ENCODE results near the gene ZC3H4. TPM values are rescaled to one million over a fixed set of nuclear protein-coding genes. Genes with fewer than 3 reads are reported as not detected.

Gene ZC3H4
- total and polyA plus RNA-seq, 4 donors: 2.9 to 11.8 (median 6.3) TPM

DNA sequence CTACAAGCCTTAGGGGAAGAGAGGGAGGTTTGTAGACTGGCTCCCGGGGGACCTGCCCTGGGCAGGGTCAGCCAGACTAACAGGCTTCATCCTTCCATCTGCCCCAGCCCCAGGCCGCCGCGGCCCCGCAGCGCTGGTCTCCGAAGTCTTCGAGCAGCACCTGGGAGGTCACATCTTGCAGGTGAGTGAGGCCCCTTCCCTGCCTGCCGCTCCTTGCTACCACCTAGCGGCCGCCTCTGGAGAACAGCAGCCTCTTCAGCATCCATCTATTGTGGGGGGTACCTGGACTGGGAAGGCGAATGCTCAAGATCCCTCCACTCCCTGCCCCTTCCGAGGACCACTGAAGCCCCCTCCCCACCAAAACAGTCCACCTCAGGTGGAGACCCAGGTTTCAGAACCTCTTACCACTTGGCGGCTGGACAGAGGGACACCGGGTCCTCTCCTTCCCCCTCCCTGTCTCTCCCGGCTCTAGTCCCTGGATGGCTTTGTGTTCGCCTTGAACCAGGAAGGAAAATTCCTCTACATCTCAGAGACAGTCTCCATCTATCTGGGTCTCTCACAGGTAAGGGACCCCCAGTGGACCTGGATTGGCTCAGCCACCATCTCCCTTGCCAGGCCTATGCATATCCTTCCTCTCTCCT is 81.3 kb downstream of the ZC3H4 start:
- H3K9me3 ChIP-seq (ENCODE audit: control insufficient read depth in 4 of 4, low read length in 3 of 4): no peaks in the 10 kb centered on the region
- H3K9ac ChIP-seq (ENCODE audit: low read depth in 1 of 2, low read length in 2 of 2): no peak overlapping the region
- TF ChIP-seq HNF4A (conservative IDR thresholded peaks at IDR 0.05) (no peak), CTCF (IDR thresholded peaks at IDR 0.05; ENCODE audit: low read depth, low read length, missing input control) (peak; percentile 58), SP1 (IDR thresholded peaks at IDR 0.05) (no peak), YY1 (IDR thresholded peaks at IDR 0.05) (no peak), RAD21 (IDR thresholded peaks at IDR 0.05) (peak; percentile 66 to 74), JUND (IDR thresholded peaks at IDR 0.05) (no peak), FOXA1 (IDR thresholded peaks at IDR 0.05) (no peak)
- TF ChIP-seq, protein P1, sequence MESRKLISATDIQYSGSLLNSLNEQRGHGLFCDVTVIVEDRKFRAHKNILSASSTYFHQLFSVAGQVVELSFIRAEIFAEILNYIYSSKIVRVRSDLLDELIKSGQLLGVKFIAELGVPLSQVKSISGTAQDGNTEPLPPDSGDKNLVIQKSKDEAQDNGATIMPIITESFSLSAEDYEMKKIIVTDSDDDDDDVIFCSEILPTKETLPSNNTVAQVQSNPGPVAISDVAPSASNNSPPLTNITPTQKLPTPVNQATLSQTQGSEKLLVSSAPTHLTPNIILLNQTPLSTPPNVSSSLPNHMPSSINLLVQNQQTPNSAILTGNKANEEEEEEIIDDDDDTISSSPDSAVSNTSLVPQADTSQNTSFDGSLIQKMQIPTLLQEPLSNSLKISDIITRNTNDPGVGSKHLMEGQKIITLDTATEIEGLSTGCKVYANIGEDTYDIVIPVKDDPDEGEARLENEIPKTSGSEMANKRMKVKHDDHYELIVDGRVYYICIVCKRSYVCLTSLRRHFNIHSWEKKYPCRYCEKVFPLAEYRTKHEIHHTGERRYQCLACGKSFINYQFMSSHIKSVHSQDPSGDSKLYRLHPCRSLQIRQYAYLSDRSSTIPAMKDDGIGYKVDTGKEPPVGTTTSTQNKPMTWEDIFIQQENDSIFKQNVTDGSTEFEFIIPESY (IDR thresholded peaks at IDR 0.05): no peak
- no peak overlapping the region for H3K27ac ChIP-seq (ENCODE audit: low read depth in 1 of 2, low read length in 2 of 2)
- peak; percentile 60 for DNase-seq (ENCODE audit: low spot score)
- H3K4me3 ChIP-seq (ENCODE audit: low read depth in 1 of 3, low read length in 3 of 3): no peak overlapping the region
- no peaks in the 10 kb centered on the region for H3K27me3 ChIP-seq (ENCODE audit: control insufficient read depth in 4 of 4, insufficient read depth in 4 of 4, low read length in 3 of 4)
- 18% methylated on average over 17 of the region's 17 CpGs for WGBS
- H3K36me3 ChIP-seq (ENCODE audit: control insufficient read depth in 4 of 4, insufficient read depth in 3 of 4, low read depth in 1 of 4, low read length in 3 of 4): no peaks in the 10 kb centered on the region
- peaks cover 3 to 13% (median 8%) of the 10 kb centered on the region in 4 donors for H3K4me1 ChIP-seq (ENCODE audit: control insufficient read depth in 4 of 4, insufficient read depth in 4 of 4, low read length in 3 of 4)

GRCh38 chr19:47028195-47028601 is 85.4 kb downstream of the ZC3H4 start:
- no peak overlapping the region for H3K27ac ChIP-seq (ENCODE audit: low read depth in 1 of 2, low read length in 2 of 2)
- peaks cover 1 to 3% (median 2%) of the 10 kb centered on the region in 4 donors for H3K4me1 ChIP-seq (ENCODE audit: control insufficient read depth in 4 of 4, insufficient read depth in 4 of 4, low read length in 3 of 4)
- H3K36me3 ChIP-seq (ENCODE audit: control insufficient read depth in 4 of 4, insufficient read depth in 3 of 4, low read depth in 1 of 4, low read length in 3 of 4): no peaks in the 10 kb centered on the region
- H3K27me3 ChIP-seq (ENCODE audit: control insufficient read depth in 4 of 4, insufficient read depth in 4 of 4, low read length in 3 of 4): peaks cover 0 to 3% (median 1%) of the 10 kb centered on the region in 4 donors
- H3K4me3 ChIP-seq (ENCODE audit: low read depth in 1 of 3, low read length in 3 of 3): no peak overlapping the region
- no peak for DNase-seq (ENCODE audit: low spot score)
- no peak for TF ChIP-seq NR2F2 (IDR thresholded peaks at IDR 0.05)
- no peak for TF ChIP-seq SP1 (IDR thresholded peaks at IDR 0.05)
- TF ChIP-seq RXRA (IDR thresholded peaks at IDR 0.05): no peak
- TF ChIP-seq JUND (IDR thresholded peaks at IDR 0.05): no peak
- TF ChIP-seq, protein P2, sequence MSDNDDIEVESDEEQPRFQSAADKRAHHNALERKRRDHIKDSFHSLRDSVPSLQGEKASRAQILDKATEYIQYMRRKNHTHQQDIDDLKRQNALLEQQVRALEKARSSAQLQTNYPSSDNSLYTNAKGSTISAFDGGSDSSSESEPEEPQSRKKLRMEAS (IDR thresholded peaks at IDR 0.05): no peak
- no peak for TF ChIP-seq TAF1 (conservative IDR thresholded peaks at IDR 0.05)
- TF ChIP-seq HNF4A (conservative IDR thresholded peaks at IDR 0.05): no peak
- no peak overlapping the region for H3K9ac ChIP-seq (ENCODE audit: low read depth in 1 of 2, low read length in 2 of 2)
- WGBS: 18% methylated on average over 14 of the region's 14 CpGs
- H3K9me3 ChIP-seq (ENCODE audit: control insufficient read depth in 4 of 4, low read length in 3 of 4): no peaks in the 10 kb centered on the region

- Histone ChIP-seq H3K36me3 (ENCODE audit: control insufficient read depth in 4 of 4, insufficient read depth in 3 of 4, low read depth in 1 of 4, low read length in 3 of 4) (no peaks in the 10 kb centered on the region), H3K27me3 (ENCODE audit: control insufficient read depth in 4 of 4, insufficient read depth in 4 of 4, low read length in 3 of 4) (peaks cover 0 to 3% (median 2%) of the 10 kb centered on the region in 4 donors), H3K9ac (ENCODE audit: low read depth in 1 of 2, low read length in 2 of 2) (no peak overlapping the region), H3K9me3 (ENCODE audit: control insufficient read depth in 4 of 4, low read length in 3 of 4) (no peaks in the 10 kb centered on the region), H3K4me1 (ENCODE audit: control insufficient read depth in 4 of 4, insufficient read depth in 4 of 4, low read length in 3 of 4) (peaks cover 5 to 7% (median 6%) of the 10 kb centered on the region in 4 donors), H3K27ac (ENCODE audit: low read depth in 1 of 2, low read length in 2 of 2) (no peak overlapping the region), H3K4me3 (ENCODE audit: low read depth in 1 of 3, low read length in 3 of 3) (no peak overlapping the region)
- no peak for DNase-seq (ENCODE audit: low spot score)
- 33% methylated on average over 10 of the region's 12 CpGs for WGBS
- TF ChIP-seq JUND (IDR thresholded peaks at IDR 0.05): no peak
- TF ChIP-seq, protein P2 (IDR thresholded peaks at IDR 0.05): no peak
- TF ChIP-seq REST (IDR thresholded peaks at IDR 0.05): no peak
- TF ChIP-seq TAF1 (conservative IDR thresholded peaks at IDR 0.05): no peak
- TF ChIP-seq GABPA (IDR thresholded peaks at IDR 0.05 in 1 of 2, conservative IDR thresholded peaks at IDR 0.05 in 1 of 2): no peak
- TF ChIP-seq HNF4G (IDR thresholded peaks at IDR 0.05): no peak
- no peak for TF ChIP-seq CTCF (IDR thresholded peaks at IDR 0.05; ENCODE audit: low read depth, low read length, missing input control)
- TF ChIP-seq YY1 (IDR thresholded peaks at IDR 0.05): no peak
- TF ChIP-seq, protein P3, sequence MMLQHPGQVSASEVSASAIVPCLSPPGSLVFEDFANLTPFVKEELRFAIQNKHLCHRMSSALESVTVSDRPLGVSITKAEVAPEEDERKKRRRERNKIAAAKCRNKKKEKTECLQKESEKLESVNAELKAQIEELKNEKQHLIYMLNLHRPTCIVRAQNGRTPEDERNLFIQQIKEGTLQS (IDR thresholded peaks at IDR 0.05): no peak
Measured at GRCh38 chr19:47027586-47028088, 85.9 kb downstream of the ZC3H4 start.

Data from liver (tissue), 9 donors.